Measurements from ENCODE around the gene NENF. TPM values are rescaled to one million over a fixed set of nuclear protein-coding genes. Genes with fewer than 3 reads are reported as not detected.

NENF gene
- total RNA-seq, 2 experiments from 2014 or later: 27.7 to 35.4 TPM

- Mint-ChIP-seq H3K9me3 (no peaks in the 10 kb centered on the region), H3K4me1 (ENCODE audit: low read depth) (peaks cover 11% of the 10 kb centered on the region), H3K36me3 (ENCODE audit: low read depth) (no peaks in the 10 kb centered on the region), H3K4me3 (no peak overlapping the region), H3K27me3 (peaks cover 2% of the 10 kb centered on the region), H3K27ac (no peak overlapping the region)
- ChIA-PET CTCF (interaction anchor here (6.6 kb wide), 1 partner anchor 28 kb away, joined by 104 read pairs; no protein-coding TSS in a partner anchor), POLR2A (interaction anchor here (0.6 kb wide), 1 partner anchor 325 kb away, joined by 3 read pairs; no protein-coding TSS in a partner anchor)
- TF ChIP-seq CTCF (IDR thresholded peaks at IDR 0.05): no peak
- ATAC-seq (no peak), DNase-seq (no peak)
- intact Hi-C loops (cut with micrococcal nuclease): no loop called here
These were observed 49.4 kb downstream of the NENF start for GRCh38 chr1:212482006-212482636.

GRCh38 chr1:212482637-212483441 is 50.1 kb downstream of the NENF start:
- no peak overlapping the region for H3K27ac Mint-ChIP-seq
- H3K9me3 Mint-ChIP-seq: no peaks in the 10 kb centered on the region
- peaks cover 7% of the 10 kb centered on the region for H3K4me1 Mint-ChIP-seq (ENCODE audit: low read depth)
- TF ChIP-seq CTCF (IDR thresholded peaks at IDR 0.05): no peak
- POLR2A ChIA-PET: no interaction called here
- H3K27me3 Mint-ChIP-seq: peaks cover 2% of the 10 kb centered on the region
- H3K4me3 Mint-ChIP-seq: no peak overlapping the region
- DNase-seq (no peak), ATAC-seq (no peak)
- intact Hi-C loops (cut with micrococcal nuclease): no loop called here
- CTCF ChIA-PET: interaction anchor here (6.6 kb wide), 1 partner anchor 29 kb away, joined by 104 read pairs; no protein-coding TSS in a partner anchor
- no peaks in the 10 kb centered on the region for H3K36me3 Mint-ChIP-seq (ENCODE audit: low read depth)

GRCh38 chr1:212484701-212485570 is 52.2 kb downstream of the NENF start:
- POLR2A ChIA-PET: no interaction called here
- CTCF ChIA-PET: interaction anchor here (1.5 kb wide), 1 partner anchor 8 kb away, joined by 6 read pairs; no protein-coding TSS in a partner anchor
- no peak for TF ChIP-seq CTCF (IDR thresholded peaks at IDR 0.05)
- H3K27me3 Mint-ChIP-seq: no peaks in the 10 kb centered on the region
- DNase-seq: no peak
- H3K27ac Mint-ChIP-seq: no peak overlapping the region
- no peak overlapping the region for H3K4me3 Mint-ChIP-seq
- no peaks in the 10 kb centered on the region for H3K9me3 Mint-ChIP-seq
- no peaks in the 10 kb centered on the region for H3K36me3 Mint-ChIP-seq (ENCODE audit: low read depth)
- no peak for ATAC-seq
- intact Hi-C loops (cut with micrococcal nuclease): no loop called here
- H3K4me1 Mint-ChIP-seq (ENCODE audit: low read depth): peaks cover 3% of the 10 kb centered on the region

GRCh38 chr1:212485571-212485912 is 52.8 kb downstream of the NENF start:
- H3K27me3 Mint-ChIP-seq: no peaks in the 10 kb centered on the region
- CTCF ChIA-PET: interaction anchor here (1.5 kb wide), 1 partner anchor 9 kb away, joined by 6 read pairs; no protein-coding TSS in a partner anchor
- intact Hi-C loops (cut with micrococcal nuclease): no loop called here

More at GRCh38 chr1:212485571-212485912, 52.8 kb downstream of the NENF start:
- POLR2A ChIA-PET: no interaction called here
- no peak for DNase-seq
- ATAC-seq: no peak
- Mint-ChIP-seq H3K27ac (no peak overlapping the region), H3K9me3 (no peaks in the 10 kb centered on the region), H3K36me3 (ENCODE audit: low read depth) (no peaks in the 10 kb centered on the region), H3K4me3 (no peak overlapping the region), H3K4me1 (ENCODE audit: low read depth) (peaks cover 3% of the 10 kb centered on the region)
- no peak for TF ChIP-seq CTCF (IDR thresholded peaks at IDR 0.05)
